GM06990 (cell line): ENCODE measurements around the gene SWAP70.

Experiments used
- DNase-seq: peaks from one replicate; pipeline ENCODE4 v3.0.0-alpha.2; 2011; ENCODE audit not compliant: insufficient read length; ENCODE audit errors: extremely low read depth
- H3K27me3 ChIP-seq: replicated peaks from 2 replicates; pipeline ENCODE4 v1.6.0; 2011; ENCODE audit warnings: low read length; ENCODE audit not compliant: control insufficient read depth, insufficient read depth
- H3K36me3 ChIP-seq: 2 replicates; pipeline ENCODE4 v1.5.1; 2011; ENCODE audit warnings: low read length; ENCODE audit not compliant: control insufficient read depth, insufficient read depth
- H3K4me3 ChIP-seq: replicated peaks from 2 replicates; pipeline ENCODE4 v1.5.1; 2011; ENCODE audit warnings: low read depth, mild to moderate bottlenecking, control low read depth, low read length
- TF ChIP-seq, protein P1 (sequence below): IDR thresholded peaks from 2 replicates; pipeline ENCODE4 v1.5.1; 2011; ENCODE audit warnings: low read length, control low read depth, mild to moderate bottlenecking, inconsistent platforms; ENCODE audit not compliant: insufficient read depth, poor library complexity, severe bottlenecking

SWAP70 gene

DNA sequence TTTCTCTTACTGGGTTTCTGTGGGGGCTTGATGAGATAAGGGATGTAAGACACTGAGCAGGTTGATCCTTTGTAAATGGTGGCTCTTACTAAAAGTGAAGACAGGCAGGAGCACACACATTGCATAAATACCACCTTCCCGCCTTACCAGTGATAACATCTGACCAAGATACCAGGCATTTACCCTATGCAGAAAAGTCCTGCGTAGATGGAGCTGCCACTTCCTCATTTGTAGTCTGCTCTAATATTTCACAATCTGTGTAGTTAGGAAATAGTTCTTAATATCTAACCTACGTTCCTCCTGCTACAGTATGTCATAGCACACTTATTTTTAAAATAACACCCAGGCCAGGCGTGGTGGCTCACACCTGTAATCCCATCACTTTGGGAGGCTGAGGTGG, 23.9 kb upstream of the SWAP70 start:
- Histone ChIP-seq H3K36me3 (no peaks in the 10 kb centered on the region), H3K27me3 (no peaks in the 10 kb centered on the region), H3K4me3 (no peak overlapping the region)
- TF ChIP-seq, protein P1, sequence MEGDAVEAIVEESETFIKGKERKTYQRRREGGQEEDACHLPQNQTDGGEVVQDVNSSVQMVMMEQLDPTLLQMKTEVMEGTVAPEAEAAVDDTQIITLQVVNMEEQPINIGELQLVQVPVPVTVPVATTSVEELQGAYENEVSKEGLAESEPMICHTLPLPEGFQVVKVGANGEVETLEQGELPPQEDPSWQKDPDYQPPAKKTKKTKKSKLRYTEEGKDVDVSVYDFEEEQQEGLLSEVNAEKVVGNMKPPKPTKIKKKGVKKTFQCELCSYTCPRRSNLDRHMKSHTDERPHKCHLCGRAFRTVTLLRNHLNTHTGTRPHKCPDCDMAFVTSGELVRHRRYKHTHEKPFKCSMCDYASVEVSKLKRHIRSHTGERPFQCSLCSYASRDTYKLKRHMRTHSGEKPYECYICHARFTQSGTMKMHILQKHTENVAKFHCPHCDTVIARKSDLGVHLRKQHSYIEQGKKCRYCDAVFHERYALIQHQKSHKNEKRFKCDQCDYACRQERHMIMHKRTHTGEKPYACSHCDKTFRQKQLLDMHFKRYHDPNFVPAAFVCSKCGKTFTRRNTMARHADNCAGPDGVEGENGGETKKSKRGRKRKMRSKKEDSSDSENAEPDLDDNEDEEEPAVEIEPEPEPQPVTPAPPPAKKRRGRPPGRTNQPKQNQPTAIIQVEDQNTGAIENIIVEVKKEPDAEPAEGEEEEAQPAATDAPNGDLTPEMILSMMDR, result no peak
- DNase-seq, result no peak

- Histone ChIP-seq H3K36me3 (no peaks in the 10 kb centered on the region), H3K4me3 (no peak overlapping the region), H3K27me3 (no peaks in the 10 kb centered on the region)
- TF ChIP-seq, protein P1, result no peak
- DNase-seq, result no peak
These were observed 21.0 kb upstream of the SWAP70 start for GRCh38 chr11:9642894-9643293.

GRCh38 chr11:9643751-9644150, 20.1 kb upstream of the SWAP70 start:
- TF ChIP-seq, protein P1, result no peak
- no peak for DNase-seq
- Histone ChIP-seq H3K27me3 (no peaks in the 10 kb centered on the region), H3K36me3 (no peaks in the 10 kb centered on the region), H3K4me3 (no peak overlapping the region)

DNA sequence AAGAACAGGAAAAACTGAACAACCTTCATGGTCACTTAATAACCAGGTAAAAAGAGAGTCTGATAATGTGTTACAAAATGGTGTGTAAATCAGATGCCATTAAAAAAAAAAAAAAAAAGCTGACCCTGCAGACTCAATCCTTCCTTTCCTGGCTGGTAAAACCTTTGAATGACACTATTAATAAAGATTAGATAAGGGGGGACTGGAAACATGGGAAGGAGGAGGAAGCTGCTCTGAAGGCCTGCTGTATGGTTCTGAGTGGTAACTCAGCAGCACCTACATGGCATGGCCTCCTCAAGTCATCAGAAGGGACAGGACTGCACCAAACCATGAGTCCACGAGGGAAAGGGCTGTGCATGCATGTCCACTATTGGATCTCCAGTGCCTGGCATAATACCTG, 18.0 kb upstream of the SWAP70 start:
- no peak overlapping the region for H3K4me3 ChIP-seq
- H3K27me3 ChIP-seq, result no peaks in the 10 kb centered on the region
- DNase-seq, result no peak
- no peaks in the 10 kb centered on the region for H3K36me3 ChIP-seq
- TF ChIP-seq, protein P1, result no peak

GRCh38 chr11:9646324-9646723, 17.6 kb upstream of the SWAP70 start:
- no peaks in the 10 kb centered on the region for H3K36me3 ChIP-seq
- no peak overlapping the region for H3K4me3 ChIP-seq
- no peak for DNase-seq
- no peaks in the 10 kb centered on the region for H3K27me3 ChIP-seq
- TF ChIP-seq, protein P1, result no peak

DNA sequence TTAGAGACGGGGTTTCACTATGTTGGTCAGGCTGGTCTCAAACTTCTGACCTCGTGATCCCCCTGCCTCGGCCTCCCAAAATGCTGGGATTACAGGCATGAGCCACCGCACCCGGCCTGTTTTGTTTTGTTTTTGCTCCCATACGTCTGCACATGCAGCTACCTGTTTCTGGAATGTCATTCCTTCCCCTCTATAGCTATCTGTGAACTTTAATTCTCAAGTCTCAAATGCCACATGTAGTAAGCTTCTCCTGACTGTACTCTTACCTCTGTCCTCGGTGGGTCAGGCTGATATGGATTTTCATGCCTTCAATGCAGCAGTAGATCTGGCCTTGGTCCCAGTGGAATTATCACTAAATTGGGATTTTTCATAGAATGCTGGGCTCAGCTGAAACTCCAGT, 12.4 kb upstream of the SWAP70 start:
- Histone ChIP-seq H3K36me3 (no peaks in the 10 kb centered on the region), H3K4me3 (no peak overlapping the region), H3K27me3 (no peaks in the 10 kb centered on the region)
- no peak for DNase-seq
- TF ChIP-seq, protein P1, result no peak
